ENCODE data around the gene HAO2.
A peak's percentile ranks its signal among the peaks of the same experiment; 100 is the strongest.
"Not testable (repeated sequence)": the region's sequence is repeated elsewhere in the genome, so short reads cannot be mapped to it uniquely, and the experiment has no call there.

HAO2 gene

DNA sequence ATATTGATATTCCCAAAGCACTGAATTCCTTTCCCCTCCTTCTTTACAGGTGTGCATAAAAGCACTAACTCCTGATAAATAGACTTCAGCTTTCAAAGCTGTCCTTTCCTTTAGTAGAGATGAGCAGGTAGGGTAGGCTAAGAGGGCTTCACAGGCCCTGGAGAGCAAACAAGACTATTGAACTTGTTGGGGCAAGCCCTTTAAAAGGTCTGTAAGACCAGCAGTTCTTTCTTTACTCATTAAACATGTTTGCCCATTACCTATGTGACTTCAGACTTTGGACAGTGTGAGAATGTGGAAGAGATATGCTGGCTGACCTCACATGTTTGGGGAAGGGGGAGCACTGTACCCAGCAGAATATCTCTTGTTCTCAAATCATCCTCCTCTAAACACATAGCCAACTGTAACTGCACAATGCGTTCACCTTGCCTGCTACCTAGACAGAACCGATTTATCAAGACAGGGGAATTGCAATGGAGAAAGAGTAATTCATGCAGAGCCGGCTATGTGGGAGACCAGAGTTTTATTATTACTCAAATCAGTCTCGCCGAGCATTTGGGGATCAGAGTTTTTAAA, 27.1 kb upstream of the HAO2 start:
- H3K9me3 ChIP-seq (ENCODE audit: control insufficient read depth, insufficient read depth, low read length): no peaks in the 10 kb centered on the region
- no peaks in the 10 kb centered on the region for H3K27me3 ChIP-seq (ENCODE audit: control insufficient read depth, insufficient read depth, low read length)
- WGBS (ENCODE audit: insufficient coverage, insufficient read length): no CpG with 5 or more reads among the region's 5 CpGs
- peaks cover 6% of the 10 kb centered on the region; the same call in 1 of the 2 replicates for H3K4me1 ChIP-seq (ENCODE audit: control insufficient read depth, insufficient read depth, low read length)
- peak overlapping the region; percentile 90 for H3K27ac ChIP-seq (ENCODE audit: low read length)
- no peak for DNase-seq (ENCODE audit: low read depth, low spot score)
- no peak overlapping the region for H3K4me3 ChIP-seq (ENCODE audit: low read length)
- no peaks in the 10 kb centered on the region for H3K36me3 ChIP-seq (ENCODE audit: control insufficient read depth, insufficient read depth, low read length)

DNA sequence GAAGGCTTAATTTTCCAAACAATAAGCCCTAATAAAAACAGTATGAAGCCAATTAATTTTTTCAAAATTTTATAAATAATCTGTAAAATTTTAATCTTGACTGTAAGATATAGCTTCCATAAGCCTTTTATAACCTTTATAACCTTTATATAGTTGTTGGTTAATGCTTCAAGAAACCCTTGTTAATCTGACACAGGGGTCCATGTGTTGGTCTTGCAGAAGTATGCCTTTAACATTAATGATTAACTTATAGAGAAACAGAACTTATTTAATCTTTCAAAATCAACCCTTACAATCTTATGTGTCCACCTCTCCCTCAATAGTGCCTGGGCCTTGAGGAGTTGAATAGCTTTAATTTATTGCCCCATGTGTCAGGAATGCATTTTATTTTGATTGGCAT, 23.2 kb upstream of the HAO2 start:
- DNase-seq (ENCODE audit: low read depth, low spot score): no peak
- Histone ChIP-seq H3K4me3 (ENCODE audit: low read length) (no peak overlapping the region), H3K27me3 (ENCODE audit: control insufficient read depth, insufficient read depth, low read length) (no peaks in the 10 kb centered on the region), H3K4me1 (ENCODE audit: control insufficient read depth, insufficient read depth, low read length) (peaks cover 4% of the 10 kb centered on the region; the same call in 1 of the 2 replicates), H3K36me3 (ENCODE audit: control insufficient read depth, insufficient read depth, low read length) (no peaks in the 10 kb centered on the region), H3K9me3 (ENCODE audit: control insufficient read depth, insufficient read depth, low read length) (no peaks in the 10 kb centered on the region), H3K27ac (ENCODE audit: low read length) (no peak overlapping the region)

DNA sequence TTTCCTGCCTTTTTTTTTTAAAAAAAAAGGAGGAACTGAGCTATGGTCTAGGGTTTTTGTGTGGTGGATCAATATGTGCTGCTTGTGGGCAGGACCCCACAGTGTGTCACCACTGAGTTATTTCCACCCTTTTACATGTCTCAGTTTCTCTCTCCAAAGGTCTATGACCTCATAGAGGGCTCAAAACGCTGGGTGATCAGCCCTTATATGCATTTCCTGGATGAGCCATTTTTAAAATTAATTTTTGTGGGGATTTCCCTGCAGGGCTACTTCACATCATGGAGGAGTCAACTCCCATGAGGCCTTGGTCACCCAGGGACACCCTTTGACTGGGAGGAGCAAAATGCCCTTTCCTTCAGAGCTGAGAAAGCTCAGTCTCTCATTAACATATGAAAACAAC, 20.7 kb upstream of the HAO2 start:
- Histone ChIP-seq H3K27me3 (ENCODE audit: control insufficient read depth, insufficient read depth, low read length) (no peaks in the 10 kb centered on the region), H3K36me3 (ENCODE audit: control insufficient read depth, insufficient read depth, low read length) (no peaks in the 10 kb centered on the region), H3K27ac (ENCODE audit: low read length) (no peak overlapping the region), H3K4me3 (ENCODE audit: low read length) (no peak overlapping the region), H3K4me1 (ENCODE audit: control insufficient read depth, insufficient read depth, low read length) (no peaks in the 10 kb centered on the region), H3K9me3 (ENCODE audit: control insufficient read depth, insufficient read depth, low read length) (no peaks in the 10 kb centered on the region)
- no peak for DNase-seq (ENCODE audit: low read depth, low spot score)
- no CpG with 5 or more reads among the region's 1 CpG for WGBS (ENCODE audit: insufficient coverage, insufficient read length)

GRCh38 chr1:119348941-119349340, 19.6 kb upstream of the HAO2 start:
- Histone ChIP-seq H3K4me3 (ENCODE audit: low read length) (no peak overlapping the region), H3K27me3 (ENCODE audit: control insufficient read depth, insufficient read depth, low read length) (no peaks in the 10 kb centered on the region), H3K27ac (ENCODE audit: low read length) (no peak overlapping the region), H3K4me1 (ENCODE audit: control insufficient read depth, insufficient read depth, low read length) (no peaks in the 10 kb centered on the region), H3K36me3 (ENCODE audit: control insufficient read depth, insufficient read depth, low read length) (no peaks in the 10 kb centered on the region), H3K9me3 (ENCODE audit: control insufficient read depth, insufficient read depth, low read length) (no peaks in the 10 kb centered on the region)
- no peak for DNase-seq (ENCODE audit: low read depth, low spot score)
- WGBS (ENCODE audit: insufficient coverage, insufficient read length): no CpG with 5 or more reads among the region's 4 CpGs

GRCh38 chr1:119350866-119351265, 17.7 kb upstream of the HAO2 start:
- H3K27ac ChIP-seq (ENCODE audit: low read length); H3K4me3 ChIP-seq (ENCODE audit: low read length); H3K9me3 ChIP-seq (ENCODE audit: control insufficient read depth, insufficient read depth, low read length); H3K4me1 ChIP-seq (ENCODE audit: control insufficient read depth, insufficient read depth, low read length); H3K36me3 ChIP-seq (ENCODE audit: control insufficient read depth, insufficient read depth, low read length); DNase-seq (ENCODE audit: low read depth, low spot score); H3K27me3 ChIP-seq (ENCODE audit: control insufficient read depth, insufficient read depth, low read length): not testable (repeated sequence)
- WGBS (ENCODE audit: insufficient coverage, insufficient read length): no CpG with 5 or more reads among the region's 2 CpGs

- WGBS (ENCODE audit: insufficient coverage, insufficient read length): no CpG with 5 or more reads among the region's 1 CpG
- H3K27me3 ChIP-seq (ENCODE audit: control insufficient read depth, insufficient read depth, low read length): no peaks in the 10 kb centered on the region
These were observed 16.6 kb upstream of the HAO2 start for GRCh38 chr1:119351997-119352396.

GRCh38 chr1:119353836-119354235, 14.7 kb upstream of the HAO2 start:
- DNase-seq (ENCODE audit: low read depth, low spot score): no peak
- WGBS (ENCODE audit: insufficient coverage, insufficient read length): 100% methylated on average over 2 of the region's 3 CpGs
- Histone ChIP-seq H3K27me3 (ENCODE audit: control insufficient read depth, insufficient read depth, low read length) (no peaks in the 10 kb centered on the region), H3K4me3 (ENCODE audit: low read length) (no peak overlapping the region), H3K4me1 (ENCODE audit: control insufficient read depth, insufficient read depth, low read length) (no peaks in the 10 kb centered on the region), H3K27ac (ENCODE audit: low read length) (no peak overlapping the region), H3K9me3 (ENCODE audit: control insufficient read depth, insufficient read depth, low read length) (no peaks in the 10 kb centered on the region), H3K36me3 (ENCODE audit: control insufficient read depth, insufficient read depth, low read length) (no peaks in the 10 kb centered on the region)

More at GRCh38 chr1:119351997-119352396, 16.6 kb upstream of the HAO2 start:
- no peaks in the 10 kb centered on the region for H3K9me3 ChIP-seq (ENCODE audit: control insufficient read depth, insufficient read depth, low read length)
- H3K27ac ChIP-seq (ENCODE audit: low read length): no peak overlapping the region
- no peak for DNase-seq (ENCODE audit: low read depth, low spot score)
- no peak overlapping the region for H3K4me3 ChIP-seq (ENCODE audit: low read length)
- no peaks in the 10 kb centered on the region for H3K36me3 ChIP-seq (ENCODE audit: control insufficient read depth, insufficient read depth, low read length)
- no peaks in the 10 kb centered on the region for H3K4me1 ChIP-seq (ENCODE audit: control insufficient read depth, insufficient read depth, low read length)

- H3K36me3 ChIP-seq (ENCODE audit: control insufficient read depth, insufficient read depth, low read length): no peaks in the 10 kb centered on the region
- WGBS (ENCODE audit: insufficient coverage, insufficient read length): no CpG with 5 or more reads among the region's 4 CpGs
These were observed 9.9 kb upstream of the HAO2 start for GRCh38 chr1:119358636-119359035.

GRCh38 chr1:119359730-119360129, 8.9 kb upstream of the HAO2 start:
- Histone ChIP-seq H3K27ac (ENCODE audit: low read length) (no peak overlapping the region), H3K27me3 (ENCODE audit: control insufficient read depth, insufficient read depth, low read length) (no peaks in the 10 kb centered on the region), H3K9me3 (ENCODE audit: control insufficient read depth, insufficient read depth, low read length) (no peaks in the 10 kb centered on the region; the same call in 1 of the 2 replicates), H3K4me1 (ENCODE audit: control insufficient read depth, insufficient read depth, low read length) (0 out of 2 replicates have a peak, but pooled peaks cover 1% of the 10 kb centered on the region), H3K36me3 (ENCODE audit: control insufficient read depth, insufficient read depth, low read length) (no peaks in the 10 kb centered on the region), H3K4me3 (ENCODE audit: low read length) (no peak overlapping the region)
- WGBS (ENCODE audit: insufficient coverage, insufficient read length): no CpG with 5 or more reads among the region's 4 CpGs
- no peak for DNase-seq (ENCODE audit: low read depth, low spot score)

More at GRCh38 chr1:119358636-119359035, 9.9 kb upstream of the HAO2 start:
- no peak overlapping the region for H3K27ac ChIP-seq (ENCODE audit: low read length)
- no peak overlapping the region for H3K4me3 ChIP-seq (ENCODE audit: low read length)
- H3K27me3 ChIP-seq (ENCODE audit: control insufficient read depth, insufficient read depth, low read length): no peaks in the 10 kb centered on the region
- 0 out of 2 replicates have a peak, but pooled peaks cover 1% of the 10 kb centered on the region for H3K4me1 ChIP-seq (ENCODE audit: control insufficient read depth, insufficient read depth, low read length)
- no peak for DNase-seq (ENCODE audit: low read depth, low spot score)
- H3K9me3 ChIP-seq (ENCODE audit: control insufficient read depth, insufficient read depth, low read length): no peaks in the 10 kb centered on the region; the same call in 1 of the 2 replicates

DNA sequence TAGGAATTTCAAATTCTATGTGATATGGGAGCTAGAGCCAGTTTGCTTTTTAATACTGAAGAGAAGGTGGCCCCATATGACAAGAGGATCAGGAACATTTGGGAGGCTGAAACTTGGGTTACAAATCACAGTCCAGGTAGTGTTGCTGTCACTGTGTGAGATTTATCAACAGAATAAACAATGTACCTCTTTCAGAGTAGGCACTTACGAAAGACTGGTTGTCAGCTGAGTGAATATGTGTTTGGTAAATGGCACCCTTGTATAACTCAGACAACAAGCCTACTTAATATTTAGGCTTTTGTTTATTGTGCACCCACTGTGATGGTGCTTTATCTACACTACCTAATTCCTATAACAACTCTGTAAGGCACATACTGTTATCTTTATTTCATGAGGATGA, 7.4 kb upstream of the HAO2 start:
- DNase-seq (ENCODE audit: low read depth, low spot score): no peak
- Histone ChIP-seq H3K4me1 (ENCODE audit: control insufficient read depth, insufficient read depth, low read length) (0 out of 2 replicates have a peak, but pooled peaks cover 1% of the 10 kb centered on the region), H3K9me3 (ENCODE audit: control insufficient read depth, insufficient read depth, low read length) (no peaks in the 10 kb centered on the region; the same call in 1 of the 2 replicates), H3K27ac (ENCODE audit: low read length) (no peak overlapping the region), H3K36me3 (ENCODE audit: control insufficient read depth, insufficient read depth, low read length) (no peaks in the 10 kb centered on the region), H3K27me3 (ENCODE audit: control insufficient read depth, insufficient read depth, low read length) (no peaks in the 10 kb centered on the region), H3K4me3 (ENCODE audit: low read length) (no peak overlapping the region)
- no CpG with 5 or more reads among the region's 1 CpG for WGBS (ENCODE audit: insufficient coverage, insufficient read length)

Measured in iPS DF 6.9 (cell line).